ENCODE measurements around the gene CAGE1. TPM values are rescaled to one million over a fixed set of nuclear protein-coding genes. Genes with fewer than 3 reads are reported as not detected.

Gene CAGE1
- total RNA-seq, 1 donor from 2014 or later, result not detected

GRCh38 chr6:7295916-7296315 lies 93.6 kb downstream of the CAGE1 start:
- TF ChIP-seq, protein P1, sequence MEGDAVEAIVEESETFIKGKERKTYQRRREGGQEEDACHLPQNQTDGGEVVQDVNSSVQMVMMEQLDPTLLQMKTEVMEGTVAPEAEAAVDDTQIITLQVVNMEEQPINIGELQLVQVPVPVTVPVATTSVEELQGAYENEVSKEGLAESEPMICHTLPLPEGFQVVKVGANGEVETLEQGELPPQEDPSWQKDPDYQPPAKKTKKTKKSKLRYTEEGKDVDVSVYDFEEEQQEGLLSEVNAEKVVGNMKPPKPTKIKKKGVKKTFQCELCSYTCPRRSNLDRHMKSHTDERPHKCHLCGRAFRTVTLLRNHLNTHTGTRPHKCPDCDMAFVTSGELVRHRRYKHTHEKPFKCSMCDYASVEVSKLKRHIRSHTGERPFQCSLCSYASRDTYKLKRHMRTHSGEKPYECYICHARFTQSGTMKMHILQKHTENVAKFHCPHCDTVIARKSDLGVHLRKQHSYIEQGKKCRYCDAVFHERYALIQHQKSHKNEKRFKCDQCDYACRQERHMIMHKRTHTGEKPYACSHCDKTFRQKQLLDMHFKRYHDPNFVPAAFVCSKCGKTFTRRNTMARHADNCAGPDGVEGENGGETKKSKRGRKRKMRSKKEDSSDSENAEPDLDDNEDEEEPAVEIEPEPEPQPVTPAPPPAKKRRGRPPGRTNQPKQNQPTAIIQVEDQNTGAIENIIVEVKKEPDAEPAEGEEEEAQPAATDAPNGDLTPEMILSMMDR (IDR thresholded peaks at IDR 0.05; ENCODE audit: insufficient read depth, low read length, severe bottlenecking), result no peak
- H3K36me3 ChIP-seq (ENCODE audit: control insufficient read depth, insufficient read depth, low read length), result peaks cover 17% of the 10 kb centered on the region

DNA sequence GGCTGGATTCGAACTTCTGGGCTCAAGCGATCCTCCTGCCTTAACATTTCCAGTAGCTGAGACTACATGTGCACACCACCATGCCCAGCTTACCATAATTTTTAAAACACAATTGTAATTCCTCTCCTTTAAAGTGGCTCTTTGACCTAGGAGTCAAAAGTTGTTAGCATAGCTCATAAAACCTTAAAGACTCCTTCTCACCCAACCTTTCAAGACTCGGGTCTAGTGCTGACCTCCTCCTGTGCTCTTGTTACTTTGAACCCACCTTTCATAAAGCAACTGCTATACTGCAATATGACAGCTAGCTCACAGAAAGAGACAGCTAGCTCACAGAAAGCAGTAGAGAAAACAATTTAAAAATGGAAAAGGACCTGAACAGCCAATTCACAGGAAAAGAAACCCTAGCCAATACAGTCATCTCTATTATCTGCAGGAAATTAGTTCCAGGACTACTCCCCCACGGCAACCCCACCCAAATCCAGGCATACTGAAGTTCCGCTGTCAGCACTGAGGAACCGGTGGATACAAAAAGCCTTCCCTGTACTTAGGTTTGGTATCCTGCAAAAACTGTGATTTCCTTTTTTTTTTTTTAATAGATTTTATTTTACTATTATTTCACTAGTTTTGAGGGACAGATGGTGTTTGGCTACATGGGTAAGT lies 96.8 kb downstream of the CAGE1 start:
- TF ChIP-seq, protein P1 (IDR thresholded peaks at IDR 0.05; ENCODE audit: insufficient read depth, low read length, severe bottlenecking), result no peak
- Histone ChIP-seq H3K4me3 (ENCODE audit: low read depth, low read length) (no peak overlapping the region), H3K27me3 (ENCODE audit: control insufficient read depth, insufficient read depth, low read length) (no peaks in the 10 kb centered on the region), H3K36me3 (ENCODE audit: control insufficient read depth, insufficient read depth, low read length) (peaks cover 14% of the 10 kb centered on the region)
- DNase-seq (ENCODE audit: low read depth) (no peak), FAIRE-seq (no peak)

More at GRCh38 chr6:7295916-7296315, 93.6 kb downstream of the CAGE1 start:
- Histone ChIP-seq H3K4me3 (ENCODE audit: low read depth, low read length) (no peak overlapping the region), H3K27me3 (ENCODE audit: control insufficient read depth, insufficient read depth, low read length) (no peaks in the 10 kb centered on the region)
- FAIRE-seq (no peak), DNase-seq (ENCODE audit: low read depth) (no peak)

GRCh38 chr6:7290079-7290478 lies 99.5 kb downstream of the CAGE1 start:
- Histone ChIP-seq H3K4me3 (ENCODE audit: low read depth, low read length) (no peak overlapping the region), H3K36me3 (ENCODE audit: control insufficient read depth, insufficient read depth, low read length) (peaks cover 12% of the 10 kb centered on the region), H3K27me3 (ENCODE audit: control insufficient read depth, insufficient read depth, low read length) (no peaks in the 10 kb centered on the region)
- no peak for FAIRE-seq
- TF ChIP-seq, protein P1 (IDR thresholded peaks at IDR 0.05; ENCODE audit: insufficient read depth, low read length, severe bottlenecking), result no peak
- no peak for DNase-seq (ENCODE audit: low read depth)

GRCh38 chr6:7285416-7285815 lies 104.1 kb downstream of the CAGE1 start:
- no peak for DNase-seq (ENCODE audit: low read depth)
- TF ChIP-seq, protein P1 (IDR thresholded peaks at IDR 0.05; ENCODE audit: insufficient read depth, low read length, severe bottlenecking), result no peak
- no peak overlapping the region for H3K4me3 ChIP-seq (ENCODE audit: low read depth, low read length)
- H3K36me3 ChIP-seq (ENCODE audit: control insufficient read depth, insufficient read depth, low read length), result peaks cover 4% of the 10 kb centered on the region
- FAIRE-seq, result no peak
- H3K27me3 ChIP-seq (ENCODE audit: control insufficient read depth, insufficient read depth, low read length), result no peaks in the 10 kb centered on the region

DNA sequence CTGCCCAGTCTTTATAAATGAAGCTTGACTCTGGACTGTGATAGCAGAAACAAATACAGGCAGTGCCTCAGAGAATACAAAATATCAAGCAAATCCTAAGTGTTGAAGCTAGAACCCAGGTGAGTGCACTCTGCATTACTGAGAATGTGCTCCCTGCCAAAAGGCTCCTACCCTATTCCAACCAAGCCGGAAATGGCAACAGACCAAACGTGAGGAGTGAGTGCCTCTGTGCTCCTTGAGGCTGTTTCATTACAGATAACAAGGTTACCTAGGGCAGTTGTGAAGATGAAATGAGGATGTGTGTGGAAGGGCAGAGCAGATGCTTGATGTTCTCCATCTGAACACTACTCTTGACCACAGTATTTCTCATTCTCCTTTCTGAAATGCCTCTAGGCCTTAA lies 105.9 kb downstream of the CAGE1 start:
- H3K27me3 ChIP-seq (ENCODE audit: control insufficient read depth, insufficient read depth, low read length), result no peaks in the 10 kb centered on the region
- TF ChIP-seq, protein P1 (IDR thresholded peaks at IDR 0.05; ENCODE audit: insufficient read depth, low read length, severe bottlenecking), result no peak
- peaks cover 1% of the 10 kb centered on the region for H3K36me3 ChIP-seq (ENCODE audit: control insufficient read depth, insufficient read depth, low read length)
- H3K4me3 ChIP-seq (ENCODE audit: low read depth, low read length), result no peak overlapping the region
- FAIRE-seq, result no peak
- DNase-seq (ENCODE audit: low read depth), result no peak
